GM13977 (cell line): Measurements from ENCODE around the gene SSC5D.

Experiments used
- DNase-seq: peaks from one replicate; pipeline ENCODE4 v3.0.0; 2012; ENCODE audit warnings: low spot score
- in situ Hi-C: fragments of 300-500 bp; cut with MboI; formaldehyde crosslinking; loops from one replicate; pipeline ENCODE4 v1.12.0; 2022; ENCODE audit warnings: low sequenced_read_pairs, low pct_unique_long_range_greater_than_20kb, mixed read lengths, inconsistent platforms; ENCODE audit not compliant: unreplicated experiment
- TF ChIP-seq, protein P1 (sequence below): IDR thresholded peaks from 2 replicates; pipeline ENCODE4 v1.5.1; 2012; ENCODE audit warnings: mild to moderate bottlenecking, control low read depth; ENCODE audit not compliant: insufficient read depth; ENCODE audit errors: extremely low read depth, missing control alignments

The SSC5D gene

DNA sequence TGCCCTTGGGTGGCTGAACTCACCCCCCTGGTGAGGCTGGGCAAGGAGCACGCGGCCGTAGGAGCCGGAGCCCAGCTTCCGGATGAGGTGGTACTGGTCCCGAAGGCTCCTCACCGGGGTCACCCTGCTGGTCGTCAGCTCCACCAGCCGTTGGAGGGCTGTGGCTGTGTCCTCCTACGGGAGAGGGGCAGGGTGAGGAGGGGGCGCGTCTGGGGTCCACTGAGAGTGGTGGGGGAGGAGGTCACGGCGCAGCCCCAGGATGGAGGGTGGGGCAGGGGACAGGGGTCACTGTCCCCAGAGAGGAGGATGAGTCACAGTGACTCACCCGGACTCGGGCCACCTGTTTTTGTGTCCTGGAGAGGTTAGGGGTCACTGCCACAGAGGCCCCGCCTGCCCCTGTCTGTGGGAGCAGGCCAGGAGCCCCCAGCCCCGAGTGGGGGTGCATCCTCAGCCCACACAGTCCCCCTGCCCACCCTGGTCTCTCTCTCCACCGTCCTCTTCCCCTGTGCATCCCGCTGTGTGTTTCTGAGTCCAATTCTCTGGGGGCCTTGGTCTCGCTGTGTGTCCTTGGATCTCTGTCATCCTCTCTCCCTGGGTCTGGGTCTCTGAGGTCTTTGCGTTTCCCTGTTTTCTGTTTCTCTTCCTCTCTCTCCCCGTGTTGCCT lies 56.7 kb downstream of the SSC5D start:
- TF ChIP-seq, protein P1, sequence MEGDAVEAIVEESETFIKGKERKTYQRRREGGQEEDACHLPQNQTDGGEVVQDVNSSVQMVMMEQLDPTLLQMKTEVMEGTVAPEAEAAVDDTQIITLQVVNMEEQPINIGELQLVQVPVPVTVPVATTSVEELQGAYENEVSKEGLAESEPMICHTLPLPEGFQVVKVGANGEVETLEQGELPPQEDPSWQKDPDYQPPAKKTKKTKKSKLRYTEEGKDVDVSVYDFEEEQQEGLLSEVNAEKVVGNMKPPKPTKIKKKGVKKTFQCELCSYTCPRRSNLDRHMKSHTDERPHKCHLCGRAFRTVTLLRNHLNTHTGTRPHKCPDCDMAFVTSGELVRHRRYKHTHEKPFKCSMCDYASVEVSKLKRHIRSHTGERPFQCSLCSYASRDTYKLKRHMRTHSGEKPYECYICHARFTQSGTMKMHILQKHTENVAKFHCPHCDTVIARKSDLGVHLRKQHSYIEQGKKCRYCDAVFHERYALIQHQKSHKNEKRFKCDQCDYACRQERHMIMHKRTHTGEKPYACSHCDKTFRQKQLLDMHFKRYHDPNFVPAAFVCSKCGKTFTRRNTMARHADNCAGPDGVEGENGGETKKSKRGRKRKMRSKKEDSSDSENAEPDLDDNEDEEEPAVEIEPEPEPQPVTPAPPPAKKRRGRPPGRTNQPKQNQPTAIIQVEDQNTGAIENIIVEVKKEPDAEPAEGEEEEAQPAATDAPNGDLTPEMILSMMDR, result no peak
- no peak for DNase-seq
- in situ Hi-C loops, result no loop called here

DNA sequence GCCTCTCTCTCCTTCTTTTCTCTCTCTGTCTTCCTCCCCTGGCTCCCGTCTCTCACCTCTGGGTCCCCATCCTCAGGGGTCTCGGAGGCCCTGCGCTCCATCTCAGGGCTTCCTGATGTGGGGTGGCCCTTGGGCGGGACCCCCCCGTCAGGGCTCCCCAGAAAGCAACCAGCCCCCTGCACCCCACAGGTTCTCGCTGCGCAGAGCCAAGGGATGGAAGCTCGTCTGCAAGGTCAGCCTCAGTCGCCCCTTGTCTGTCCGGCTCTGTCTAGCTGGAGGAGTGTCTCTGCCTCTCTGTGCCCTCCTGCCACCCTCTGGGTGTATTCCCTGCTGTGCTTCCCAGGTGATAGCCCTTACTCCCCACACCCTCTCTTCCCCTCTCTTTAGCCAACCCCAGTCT lies 57.2 kb downstream of the SSC5D start, which contains the start of gene SBK3:
SBK3 (minus strand) TSS at position 101 of the 400 bp plus-strand sequence; CDS start at position 101, 0 bp downstream.
- DNase-seq, result no peak
- TF ChIP-seq, protein P1, result no peak
- in situ Hi-C loops, result no loop called here

- no peak for DNase-seq
- in situ Hi-C loops, result no loop called here
- TF ChIP-seq, protein P1, result no peak
Observed at GRCh38 chr19:55546011-55546410, 57.8 kb downstream of the SSC5D start.

- no peak for DNase-seq
- TF ChIP-seq, protein P1, result no peak
- in situ Hi-C loops, result no loop called here
Observed at GRCh38 chr19:55546822-55547614, 58.8 kb downstream of the SSC5D start.

GRCh38 chr19:55549500-55550320 lies 61.5 kb downstream of the SSC5D start:
- in situ Hi-C loops, result no loop called here
- no peak for DNase-seq
- TF ChIP-seq, protein P1, result no peak

- no peak for DNase-seq
- TF ChIP-seq, protein P1, result no peak
- in situ Hi-C loops, result no loop called here
Observed at GRCh38 chr19:55550321-55550650, 62.0 kb downstream of the SSC5D start.
